CD4-positive, alpha-beta memory T cell (primary cell): ENCODE data around the gene NOVA2. TPM values are rescaled to one million over a fixed set of nuclear protein-coding genes. Genes with fewer than 3 reads are reported as not detected.
A peak's percentile ranks its signal among the peaks of the same experiment; 100 is the strongest.
"Not testable (repeated sequence)": the region's sequence is repeated elsewhere in the genome, so short reads cannot be mapped to it uniquely, and the experiment has no call there.

Source experiments
- CTCF ChIA-PET: fragments of 350-600 bp; sonication (Branson Sonifier 250); formaldehyde crosslinking; loops from one replicate; lab custom pipeline; 2021; ENCODE audit warnings: inconsistent platforms; ENCODE audit not compliant: partially characterized antibody; lab: Charles Lee
- POLR2A ChIA-PET: fragments of 350-600 bp; sonication (Branson Sonifier 250); formaldehyde crosslinking; loops from one replicate; lab custom pipeline; 2021; ENCODE audit not compliant: partially characterized antibody; lab: Charles Lee
- DNase-seq, 5 donors: peaks; one replicate each; pipeline versions ENCODE4 v3.0.0 to v3.0.0-alpha.2; 2020 to 2022; ENCODE audit warnings: mixed read lengths in 1 of 5
- H3K27ac ChIP-seq: one replicate; pipeline ENCODE4 v1.7.0; 2013; ENCODE audit warnings: low read depth, low read length
- H3K27me3 ChIP-seq: 2 replicates; pipeline ENCODE4 v1.7.0; 2013; ENCODE audit warnings: mild to moderate bottlenecking, low read length, moderate library complexity; ENCODE audit not compliant: insufficient read depth
- H3K36me3 ChIP-seq: 2 replicates; pipeline ENCODE4 v1.7.0; 2013; ENCODE audit warnings: mild to moderate bottlenecking, low read length, moderate library complexity; ENCODE audit not compliant: insufficient read depth
- H3K4me1 ChIP-seq: 2 replicates; pipeline ENCODE4 v1.7.0; 2013; ENCODE audit warnings: mild to moderate bottlenecking, low read length, moderate library complexity; ENCODE audit not compliant: insufficient read depth
- H3K4me3 ChIP-seq, 2 donors: one replicate each; pipeline ENCODE4 v1.7.0; 2013; ENCODE audit warnings: low read length in 2 of 2, mild to moderate bottlenecking in 1 of 2
- H3K9me3 ChIP-seq, 2 donors: one replicate each; pipeline ENCODE4 v1.7.0; 2013; ENCODE audit warnings: low read length in 2 of 2, control low read depth in 1 of 2; ENCODE audit not compliant: control insufficient read depth in 1 of 2
- H3K27ac Mint-ChIP-seq, 7 donors: one replicate each; pipeline ENCODE4 v1.8.0; 2020 to 2021; ENCODE audit warnings: mixed read lengths in 7 of 7, mild to moderate bottlenecking in 6 of 7, inconsistent platforms in 3 of 7, moderate library complexity in 3 of 7
- H3K27me3 Mint-ChIP-seq, 2 donors: one replicate each; pipeline ENCODE4 v1.8.0; 2020 to 2021; ENCODE audit warnings: mixed read lengths in 2 of 2
- H3K36me3 Mint-ChIP-seq, 2 donors: one replicate each; pipeline ENCODE4 v1.8.0; 2020 to 2021; ENCODE audit warnings: mixed read lengths in 2 of 2, inconsistent platforms in 1 of 2, mild to moderate bottlenecking in 1 of 2
- H3K4me1 Mint-ChIP-seq, 4 donors: one replicate each; pipeline ENCODE4 v1.8.0; 2020 to 2021; ENCODE audit warnings: mixed read lengths in 4 of 4, mild to moderate bottlenecking in 1 of 4
- H3K4me3 Mint-ChIP-seq, 8 donors: one replicate each; pipeline ENCODE4 v1.8.0; 2020 to 2021; ENCODE audit warnings: mixed read lengths in 8 of 8, mild to moderate bottlenecking in 7 of 8, moderate library complexity in 6 of 8, inconsistent platforms in 3 of 8
- H3K9me3 Mint-ChIP-seq, 8 donors: one replicate each; pipeline ENCODE4 v1.8.0; 2020 to 2021; ENCODE audit warnings: mixed read lengths in 8 of 8, mild to moderate bottlenecking in 5 of 8, inconsistent platforms in 3 of 8, moderate library complexity in 1 of 8
- intact Hi-C: fragments of 100-400 bp; cut with micrococcal nuclease; formaldehyde crosslinking; loops from one replicate; pipeline ENCODE4 v1.15.1; 2023
- polyA plus RNA-seq, 2 donors: library from polyadenylated mRNA; unstranded; fragments of 300-500 nt; fragmentation: Illumina TruSeq; gene quantifications; one replicate each; pipeline ENCODE4 v1.2.3, GENCODE V29; 2021
- total RNA-seq, 2 experiments: library from RNA; stranded (reverse); gene quantifications; one replicate each; pipeline ENCODE4 v1.2.3, GENCODE V29; 2021

The NOVA2 gene
- total and polyA plus RNA-seq, 4 experiments from 2014 or later = not detected

- intact Hi-C loops = loop anchor here (5.0 kb wide), 1 partner anchor 116 kb away; no protein-coding TSS in a partner anchor
Measured at GRCh38 chr19:45900738-45901431, 72.8 kb downstream of the NOVA2 start.

DNA sequence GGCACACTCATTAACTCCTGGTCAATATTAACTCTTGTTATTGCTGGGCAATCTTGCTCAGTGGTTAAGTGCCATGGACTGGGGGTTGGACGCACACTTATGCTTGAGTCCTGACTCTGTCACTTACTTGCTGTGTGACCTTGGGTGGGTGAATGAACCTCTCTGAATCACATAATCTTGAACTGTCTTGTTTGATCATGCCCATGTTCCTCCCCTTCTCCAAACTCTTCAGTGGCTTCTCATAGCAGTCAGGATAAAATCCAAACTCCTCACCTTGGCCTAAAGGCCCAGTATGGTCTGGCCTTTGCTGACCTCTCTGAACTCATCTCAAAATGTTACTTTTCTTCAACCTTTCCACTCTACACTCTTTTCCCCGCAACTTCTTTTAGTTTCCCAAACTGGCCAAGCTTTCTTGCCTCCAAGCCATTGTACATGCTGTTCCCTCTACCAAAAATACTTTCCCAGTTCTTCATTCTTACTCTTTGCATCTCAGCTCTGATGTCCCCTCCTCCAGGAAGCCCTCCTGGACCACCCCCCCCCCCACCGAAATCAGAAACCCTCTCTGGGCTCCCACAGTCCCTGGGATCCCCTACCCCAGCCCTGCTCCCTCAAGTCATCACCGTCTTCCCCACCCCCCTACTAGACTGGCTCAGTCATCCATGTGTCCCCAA, 73.6 kb downstream of the NOVA2 start:
- Histone ChIP-seq H3K4me1 (peaks cover 19% of the 10 kb centered on the region), H3K27me3 (no peaks in the 10 kb centered on the region), H3K36me3 (peaks cover 8% of the 10 kb centered on the region), H3K4me3 (no peak overlapping the region), H3K27ac (no peak overlapping the region), H3K9me3 (no peaks in the 10 kb centered on the region)
- H3K4me1 Mint-ChIP-seq = peaks cover 11 to 32% (median 15%) of the 10 kb centered on the region in 4 donors
- peak overlapping the region in 2 of 7 donors; percentile 27 to 72 for H3K27ac Mint-ChIP-seq
- peak overlapping the region in 4 of 8 donors; percentile 10 to 45 (median 36) for H3K4me3 Mint-ChIP-seq
- ChIA-PET CTCF (no interaction called here), POLR2A (interaction anchor here (0.8 to 4.7 kb wide), 2 partner anchors 14 to 37 kb away, joined by 3 to 83 read pairs; partner anchors contain the start of genes IRF2BP1 and SYMPK)
- intact Hi-C loops = loop anchor here (5.0 kb wide), 1 partner anchor 117 kb away; no protein-coding TSS in a partner anchor
- peaks cover 0 to 4% (median 0%) of the 10 kb centered on the region in 8 donors for H3K9me3 Mint-ChIP-seq
- H3K36me3 Mint-ChIP-seq = peaks cover 18 to 33% of the 10 kb centered on the region in 2 donors
- no peaks in the 10 kb centered on the region for H3K27me3 Mint-ChIP-seq
- DNase-seq = no peak

More at GRCh38 chr19:45900738-45901431, 72.8 kb downstream of the NOVA2 start:
- H3K27me3 ChIP-seq = no peaks in the 10 kb centered on the region
- DNase-seq = no peak
- peak overlapping the region; percentile 12 to 75 (median 60) for H3K4me3 Mint-ChIP-seq
- ChIA-PET POLR2A (interaction anchor here (0.8 to 4.7 kb wide), 3 partner anchors 14 to 38 kb away, joined by 3 to 83 read pairs (median 4); partner anchors contain the start of genes IRF2BP1 and SYMPK), CTCF (interaction anchor here (2.9 kb wide), 1 partner anchor 37 kb away, joined by 14 read pairs; the partner anchor contains the start of gene FOXA3)
- peaks cover 0 to 4% (median 0%) of the 10 kb centered on the region in 8 donors for H3K9me3 Mint-ChIP-seq
- peaks cover 8% of the 10 kb centered on the region for H3K36me3 ChIP-seq
- H3K27ac Mint-ChIP-seq = peak overlapping the region in 4 of 7 donors; percentile 18 to 59 (median 28)
- H3K27me3 Mint-ChIP-seq = no peaks in the 10 kb centered on the region
- H3K4me1 ChIP-seq = peaks cover 19% of the 10 kb centered on the region
- H3K4me3 ChIP-seq = no peak overlapping the region
- no peaks in the 10 kb centered on the region for H3K9me3 ChIP-seq
- peaks cover 9 to 32% (median 12%) of the 10 kb centered on the region in 4 donors for H3K4me1 Mint-ChIP-seq
- no peak overlapping the region for H3K27ac ChIP-seq
- peaks cover 13 to 27% of the 10 kb centered on the region in 2 donors for H3K36me3 Mint-ChIP-seq

- Histone ChIP-seq H3K9me3 (no peaks in the 10 kb centered on the region), H3K4me3 (no peak overlapping the region), H3K4me1 (peaks cover 19% of the 10 kb centered on the region), H3K27ac (no peak overlapping the region), H3K36me3 (peaks cover 8% of the 10 kb centered on the region), H3K27me3 (no peaks in the 10 kb centered on the region)
- H3K4me3 Mint-ChIP-seq = peak overlapping the region in 1 of 8 donors; percentile 15
- peaks cover 0 to 4% (median 0%) of the 10 kb centered on the region in 8 donors for H3K9me3 Mint-ChIP-seq
- CTCF ChIA-PET = no interaction called here
- DNase-seq = no peak
- peaks cover 11 to 32% (median 16%) of the 10 kb centered on the region in 4 donors for H3K4me1 Mint-ChIP-seq
- H3K27me3 Mint-ChIP-seq = no peaks in the 10 kb centered on the region
- intact Hi-C loops = no loop called here
- H3K27ac Mint-ChIP-seq = no peak overlapping the region
- POLR2A ChIA-PET = no interaction called here
- peaks cover 21 to 37% of the 10 kb centered on the region in 2 donors for H3K36me3 Mint-ChIP-seq
Measured at GRCh38 chr19:45899253-45899652, 74.4 kb downstream of the NOVA2 start.

GRCh38 chr19:45897261-45897812, 76.3 kb downstream of the NOVA2 start:
- intact Hi-C loops = no loop called here
- no peak for DNase-seq
- POLR2A ChIA-PET = interaction anchor here (0.6 kb wide), 1 partner anchor 79 kb away, joined by 3 read pairs; no protein-coding TSS in a partner anchor
- Histone ChIP-seq H3K27ac (no peak overlapping the region), H3K9me3 (no peaks in the 10 kb centered on the region), H3K4me3 (no peak overlapping the region), H3K4me1 (peaks cover 12% of the 10 kb centered on the region), H3K36me3 (peaks cover 8% of the 10 kb centered on the region), H3K27me3 (no peaks in the 10 kb centered on the region)
- H3K4me1 Mint-ChIP-seq = peaks cover 9 to 20% (median 16%) of the 10 kb centered on the region in 4 donors
- CTCF ChIA-PET = no interaction called here
- H3K27me3 Mint-ChIP-seq = no peaks in the 10 kb centered on the region
- no peak overlapping the region for H3K4me3 Mint-ChIP-seq
- H3K36me3 Mint-ChIP-seq = peaks cover 21 to 34% of the 10 kb centered on the region in 2 donors
- peaks cover 0 to 2% (median 0%) of the 10 kb centered on the region in 8 donors for H3K9me3 Mint-ChIP-seq
- no peak overlapping the region for H3K27ac Mint-ChIP-seq

DNA sequence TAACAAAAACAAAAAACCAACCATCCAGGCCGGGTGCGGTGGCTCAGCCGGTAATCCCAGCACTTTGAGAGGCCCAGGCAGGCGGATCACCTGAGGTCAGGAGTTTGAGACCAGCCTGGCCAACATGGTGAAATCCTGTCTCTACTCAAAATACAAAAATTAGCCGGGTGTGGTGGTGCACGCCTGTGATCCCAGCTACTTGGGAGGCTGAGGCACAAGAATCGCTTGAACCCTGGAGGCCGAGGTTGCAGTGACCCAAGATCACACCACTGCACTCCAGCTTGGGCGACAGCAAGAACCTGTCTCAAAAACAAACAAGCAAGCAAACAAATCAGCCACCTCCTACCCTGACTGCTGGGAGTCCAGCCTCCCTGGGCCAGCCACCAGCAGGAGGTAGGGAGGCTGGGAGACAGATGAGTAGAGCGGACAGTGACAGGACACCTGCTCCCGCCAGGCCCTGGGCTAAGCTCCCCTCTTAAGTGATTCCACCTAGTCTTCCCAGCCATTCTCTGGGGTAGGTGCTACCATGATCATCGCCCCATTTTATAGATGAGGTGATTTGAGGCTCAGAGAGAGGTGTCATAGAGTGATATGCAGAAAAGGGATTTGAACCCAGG, 77.6 kb downstream of the NOVA2 start:
- H3K27me3 ChIP-seq, H3K4me1 ChIP-seq, H3K27me3 Mint-ChIP-seq, H3K9me3 ChIP-seq, intact Hi-C loops, H3K27ac Mint-ChIP-seq, H3K9me3 Mint-ChIP-seq, H3K4me3 ChIP-seq, H3K4me3 Mint-ChIP-seq, H3K27ac ChIP-seq, H3K36me3 ChIP-seq: not testable (repeated sequence)
- H3K36me3 Mint-ChIP-seq = peaks cover 21 to 31% of the 10 kb centered on the region in 2 donors
- POLR2A ChIA-PET = interaction anchor here (1.7 kb wide), 1 partner anchor 10 kb away, joined by 3 read pairs; the partner anchor contains the start of gene IRF2BP1
- peaks cover 9 to 19% (median 12%) of the 10 kb centered on the region in 4 donors for H3K4me1 Mint-ChIP-seq
- CTCF ChIA-PET = interaction anchor here (1.6 kb wide), 1 partner anchor 14 kb away, joined by 4 read pairs; no protein-coding TSS in a partner anchor
- peak in 1 of 5 donors; percentile 7 for DNase-seq

DNA sequence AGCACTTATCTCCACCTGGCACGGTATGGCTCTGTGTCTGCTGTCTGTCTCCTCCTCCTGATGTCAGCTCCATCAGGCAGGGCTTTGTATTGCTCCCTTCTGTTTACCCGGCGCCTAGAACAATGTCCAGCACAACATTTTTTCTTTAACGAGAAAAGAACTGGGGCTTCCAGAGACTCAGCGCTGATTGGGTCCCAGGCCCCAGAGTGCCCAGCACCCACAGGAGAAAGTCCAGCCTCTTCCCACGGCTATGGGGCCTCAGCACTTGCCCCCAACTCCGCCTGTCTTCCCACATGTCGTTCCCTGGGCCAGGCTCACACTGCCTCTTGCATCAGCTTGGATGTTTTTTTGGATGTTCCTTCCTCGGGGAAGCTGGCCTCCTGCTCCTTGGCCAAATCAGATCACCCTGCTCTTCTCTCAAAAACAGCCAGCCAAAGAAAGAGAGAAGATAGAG, 78.1 kb downstream of the NOVA2 start:
- peaks cover 17 to 27% of the 10 kb centered on the region in 2 donors for H3K36me3 Mint-ChIP-seq
- Histone ChIP-seq H3K9me3 (no peaks in the 10 kb centered on the region), H3K27me3 (no peaks in the 10 kb centered on the region), H3K4me3 (no peak overlapping the region), H3K36me3 (peaks cover 8% of the 10 kb centered on the region), H3K27ac (no peak overlapping the region), H3K4me1 (peaks cover 2% of the 10 kb centered on the region)
- ChIA-PET POLR2A (interaction anchor here (1.7 kb wide), 1 partner anchor 10 kb away, joined by 3 read pairs; the partner anchor contains the start of gene IRF2BP1), CTCF (interaction anchor here (1.6 kb wide), 1 partner anchor 13 kb away, joined by 4 read pairs; no protein-coding TSS in a partner anchor)
- no peaks in the 10 kb centered on the region for H3K27me3 Mint-ChIP-seq
- H3K4me1 Mint-ChIP-seq = peaks cover 4 to 13% (median 8%) of the 10 kb centered on the region in 4 donors
- no peak for DNase-seq
- no peak overlapping the region for H3K4me3 Mint-ChIP-seq
- intact Hi-C loops = no loop called here
- H3K27ac Mint-ChIP-seq = peak overlapping the region in 2 of 7 donors; percentile 64 to 79
- no peaks in the 10 kb centered on the region for H3K9me3 Mint-ChIP-seq
